Gastrocnemius medialis (tissue), 4 donors: ENCODE data around the gene EIF2AK2.

Source experiments
- POLR2A ChIP-seq, 2 donors: fragments of 450-650 bp; IDR thresholded peaks; one replicate each; pipeline ENCODE4 v1.6.1; 2017; ENCODE audit warnings: antibody characterized with exemption in 2 of 2, mild to moderate bottlenecking in 2 of 2, moderate library complexity in 2 of 2
- TF ChIP-seq, protein P1 (sequence below), 5 experiments: fragments of 450-650 bp in 3 of 5; fragments of 200-600 bp in 2 of 5; sonication (generic) in 2 of 5; IDR thresholded peaks in 4 of 5; conservative IDR thresholded peaks in 1 of 5; 1 replicate in 4 of 5; 2 replicates in 1 of 5; pipeline ENCODE4 v1.5.1; 2016 to 2019; ENCODE audit warnings: antibody characterized with exemption in 5 of 5, mild to moderate bottlenecking in 3 of 5, moderate library complexity in 3 of 5

DNA sequence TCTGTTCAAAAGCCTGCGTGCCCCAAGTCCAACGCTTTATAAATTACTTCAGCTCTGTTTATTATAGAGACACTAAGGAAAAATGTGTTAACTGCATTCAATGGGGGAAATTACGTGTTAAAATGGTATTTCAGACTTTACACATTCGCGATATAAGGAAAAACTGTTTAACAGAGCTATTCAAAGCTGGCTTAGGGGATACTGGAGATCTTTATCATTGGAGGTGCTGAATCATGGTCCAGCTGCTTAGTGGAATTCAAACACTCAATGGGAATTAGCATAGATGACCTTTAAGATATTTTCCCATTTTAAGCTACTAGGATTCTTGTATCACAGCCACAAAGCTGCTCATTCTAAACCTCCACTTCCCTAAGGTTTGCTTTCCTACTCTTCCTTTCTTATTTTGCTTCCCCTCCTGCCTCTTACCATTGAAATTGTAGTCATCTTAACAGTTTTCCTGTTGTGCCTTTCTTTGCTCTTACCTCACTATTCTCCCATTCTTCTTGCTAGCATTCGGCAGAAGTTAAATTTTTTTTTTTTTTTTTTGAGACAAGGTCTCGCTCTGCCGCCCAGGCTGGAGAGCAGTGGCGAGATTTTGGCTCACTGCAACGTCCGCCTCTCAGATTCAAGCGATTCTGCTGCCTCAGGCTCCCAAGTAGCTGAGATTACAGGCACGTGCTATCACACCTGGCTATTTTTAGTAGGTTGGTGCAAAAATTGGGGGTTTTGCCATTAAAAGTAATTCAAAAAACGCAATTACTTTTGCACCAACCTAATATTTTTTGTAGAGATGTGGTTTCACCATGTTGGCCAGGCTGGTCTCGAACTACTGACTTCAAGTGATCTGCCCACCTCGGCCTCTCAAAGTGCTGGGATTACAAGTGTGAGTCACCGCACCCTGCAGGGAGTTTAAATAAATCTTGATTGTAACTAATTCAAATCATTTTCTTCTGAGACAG is 25.2 kb upstream of the EIF2AK2 start:
- TF ChIP-seq, protein P1, sequence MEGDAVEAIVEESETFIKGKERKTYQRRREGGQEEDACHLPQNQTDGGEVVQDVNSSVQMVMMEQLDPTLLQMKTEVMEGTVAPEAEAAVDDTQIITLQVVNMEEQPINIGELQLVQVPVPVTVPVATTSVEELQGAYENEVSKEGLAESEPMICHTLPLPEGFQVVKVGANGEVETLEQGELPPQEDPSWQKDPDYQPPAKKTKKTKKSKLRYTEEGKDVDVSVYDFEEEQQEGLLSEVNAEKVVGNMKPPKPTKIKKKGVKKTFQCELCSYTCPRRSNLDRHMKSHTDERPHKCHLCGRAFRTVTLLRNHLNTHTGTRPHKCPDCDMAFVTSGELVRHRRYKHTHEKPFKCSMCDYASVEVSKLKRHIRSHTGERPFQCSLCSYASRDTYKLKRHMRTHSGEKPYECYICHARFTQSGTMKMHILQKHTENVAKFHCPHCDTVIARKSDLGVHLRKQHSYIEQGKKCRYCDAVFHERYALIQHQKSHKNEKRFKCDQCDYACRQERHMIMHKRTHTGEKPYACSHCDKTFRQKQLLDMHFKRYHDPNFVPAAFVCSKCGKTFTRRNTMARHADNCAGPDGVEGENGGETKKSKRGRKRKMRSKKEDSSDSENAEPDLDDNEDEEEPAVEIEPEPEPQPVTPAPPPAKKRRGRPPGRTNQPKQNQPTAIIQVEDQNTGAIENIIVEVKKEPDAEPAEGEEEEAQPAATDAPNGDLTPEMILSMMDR (IDR thresholded peaks at IDR 0.05 in 4 of 5, conservative IDR thresholded peaks at IDR 0.05 in 1 of 5) = no peak
- no peak for TF ChIP-seq POLR2A (IDR thresholded peaks at IDR 0.05)
